GM21367 (cell line): Measurements from ENCODE around the gene TAS1R2.
"Not testable (repeated sequence)": the region's sequence is repeated elsewhere in the genome, so short reads cannot be mapped to it uniquely, and the experiment has no call there.

Experiments used
- ATAC-seq: cut with Tn5 transposase; IDR thresholded peaks from one replicate; pipeline ENCODE4 v1.9.1; 2021; ENCODE audit not compliant: unreplicated experiment

The TAS1R2 gene

GRCh38 chr1:18869847-18870594 lies 10.6 kb upstream of the TAS1R2 start:
- ATAC-seq = no peak

DNA sequence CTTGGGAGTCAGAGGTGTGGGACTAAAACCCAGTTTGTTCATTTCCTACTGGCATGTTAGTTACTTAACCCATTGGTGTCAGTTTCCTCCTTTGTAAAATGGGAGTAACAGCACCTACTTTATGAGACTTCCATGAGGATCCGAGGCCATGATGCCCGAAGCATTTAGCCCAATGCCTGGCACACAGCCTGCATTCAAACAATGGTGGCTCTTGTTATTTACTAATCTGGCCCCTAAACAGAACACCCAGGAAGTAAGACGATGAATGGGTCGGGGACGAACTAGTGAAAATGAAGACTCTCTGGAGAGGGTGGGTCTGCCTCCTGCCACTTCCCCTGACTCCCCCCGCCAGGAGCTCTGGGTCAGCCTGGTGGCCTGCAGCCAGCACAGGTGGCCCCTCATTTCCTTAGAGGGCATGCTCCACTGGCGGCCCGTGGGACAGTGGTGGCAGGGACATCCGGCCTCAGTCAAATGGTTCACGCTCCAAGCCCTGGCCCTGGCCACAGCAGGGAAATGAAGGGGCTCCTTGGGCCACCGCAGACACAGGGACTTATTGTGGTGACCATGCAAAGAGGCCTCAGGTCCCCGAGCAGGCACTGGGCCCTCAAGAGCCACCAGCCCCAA lies 9.5 kb upstream of the TAS1R2 start:
- no peak for ATAC-seq

DNA sequence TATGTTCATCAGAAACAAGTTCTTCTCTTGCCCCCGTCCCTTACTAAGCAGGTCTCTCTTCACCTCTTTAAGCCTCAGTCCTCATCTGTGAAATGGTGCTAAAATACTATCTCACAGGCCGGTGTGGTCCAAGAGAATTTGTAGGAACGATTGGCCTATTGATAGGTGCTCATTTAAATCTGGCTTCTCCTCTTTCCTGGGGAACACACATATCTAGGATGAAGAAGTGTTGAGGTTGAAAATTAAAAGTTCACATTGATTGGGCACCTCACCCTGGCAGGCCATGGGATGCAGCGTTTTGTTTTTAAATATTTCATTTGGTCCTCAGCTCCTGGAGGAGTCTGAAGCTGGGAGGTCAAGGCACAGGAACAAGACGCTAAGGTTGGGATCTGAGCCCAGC lies 8.9 kb upstream of the TAS1R2 start:
- no peak for ATAC-seq

- ATAC-seq = no peak
These were observed 7.4 kb upstream of the TAS1R2 start for GRCh38 chr1:18866846-18867245.

GRCh38 chr1:18866314-18866713 lies 6.9 kb upstream of the TAS1R2 start:
- ATAC-seq = no peak

DNA sequence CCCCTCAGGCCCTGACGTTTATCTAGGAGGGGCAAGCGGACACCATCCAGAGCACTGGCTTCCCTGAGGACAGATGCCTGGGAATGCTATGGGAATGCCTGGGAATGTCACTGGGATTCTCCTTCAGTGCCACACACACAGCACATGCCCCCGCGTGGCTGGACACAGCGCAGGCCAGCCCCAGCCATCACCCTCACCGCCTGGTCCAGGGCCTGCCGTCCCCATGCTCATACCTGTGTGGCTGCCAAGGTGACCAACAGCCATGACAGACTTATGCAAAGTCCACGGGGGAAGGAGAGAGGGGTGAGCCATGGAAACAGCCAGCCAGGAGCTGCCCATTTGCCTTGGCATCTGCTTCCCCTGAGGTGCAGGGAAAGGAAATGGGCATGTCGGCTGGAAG lies 5.7 kb upstream of the TAS1R2 start:
- no peak for ATAC-seq

- no peak for ATAC-seq
These were observed 2.1 kb upstream of the TAS1R2 start for GRCh38 chr1:18861590-18861989.

GRCh38 chr1:18861082-18861481 lies 1.6 kb upstream of the TAS1R2 start:
- ATAC-seq = no peak

DNA sequence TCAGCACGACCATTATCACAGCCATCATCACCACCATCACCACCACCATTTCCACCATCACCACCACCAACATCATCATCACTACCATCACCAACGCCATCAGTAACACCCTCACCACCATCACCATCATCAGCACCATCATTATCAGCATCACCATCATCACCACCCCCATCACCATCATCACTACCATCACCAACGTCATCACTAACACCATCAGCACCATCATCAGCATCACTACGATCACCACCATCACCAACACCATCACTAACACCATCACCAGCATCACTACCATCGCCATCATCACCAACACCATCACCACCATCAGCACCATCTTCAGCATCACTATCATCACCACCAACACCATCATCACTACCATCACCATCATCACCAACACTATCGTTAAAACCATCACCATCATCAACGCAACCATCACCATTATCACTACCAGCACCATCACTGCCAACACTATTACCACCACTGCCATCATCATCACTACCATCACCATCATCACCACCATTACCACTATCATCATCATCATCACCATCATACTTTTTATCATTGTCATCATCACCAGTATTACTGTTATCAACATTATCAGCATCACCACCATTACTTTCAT lies 1.3 kb downstream of the TAS1R2 start:
- no peak for ATAC-seq

- no peak for ATAC-seq
These were observed 3.0 kb downstream of the TAS1R2 start for GRCh38 chr1:18856435-18856834.

- ATAC-seq = no peak
These were observed 3.9 kb downstream of the TAS1R2 start for GRCh38 chr1:18855573-18855972.

GRCh38 chr1:18854331-18855025 lies 5.0 kb downstream of the TAS1R2 start:
- no peak for ATAC-seq

DNA sequence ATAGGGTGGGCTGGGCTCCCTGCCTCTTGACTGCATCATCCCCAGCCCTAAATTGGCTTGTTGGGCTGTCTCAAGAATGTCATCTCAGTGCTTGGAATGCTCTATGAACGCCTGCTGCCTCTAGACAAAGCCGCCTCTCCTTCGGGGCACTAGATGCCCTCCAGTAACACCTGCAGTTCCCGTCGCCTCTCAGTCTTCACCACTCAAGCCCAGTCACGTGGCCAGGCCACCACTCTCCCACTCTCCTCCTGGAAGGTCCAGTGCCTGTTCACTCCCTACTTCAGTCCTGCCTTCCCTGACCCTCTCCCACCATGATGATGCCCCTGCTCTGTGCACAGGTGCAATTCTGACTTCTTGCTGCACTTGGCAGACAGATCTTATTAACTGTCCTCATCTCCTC lies 7.0 kb downstream of the TAS1R2 start:
- no peak for ATAC-seq

- no peak for ATAC-seq
These were observed 10.2 kb downstream of the TAS1R2 start for GRCh38 chr1:18849261-18849711.

DNA sequence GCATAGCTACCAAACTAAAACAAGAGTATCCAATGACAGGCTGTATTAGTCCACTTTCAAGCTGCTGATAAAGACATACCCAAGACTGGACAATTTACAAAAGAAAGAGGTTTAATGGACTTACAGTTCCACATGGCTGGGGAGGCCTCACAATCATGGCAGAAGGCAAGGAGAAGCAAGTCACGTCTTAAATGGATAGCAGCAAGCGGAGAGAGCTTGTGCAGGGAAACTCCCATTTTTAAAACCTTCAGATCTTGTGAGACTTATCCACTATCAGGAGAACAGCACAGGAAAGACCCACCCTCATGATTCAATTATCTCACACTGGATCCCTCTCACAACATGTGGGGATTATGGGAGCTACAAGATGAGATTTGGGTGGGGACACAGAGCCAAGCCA lies 11.7 kb downstream of the TAS1R2 start:
- ATAC-seq = not testable (repeated sequence)

DNA sequence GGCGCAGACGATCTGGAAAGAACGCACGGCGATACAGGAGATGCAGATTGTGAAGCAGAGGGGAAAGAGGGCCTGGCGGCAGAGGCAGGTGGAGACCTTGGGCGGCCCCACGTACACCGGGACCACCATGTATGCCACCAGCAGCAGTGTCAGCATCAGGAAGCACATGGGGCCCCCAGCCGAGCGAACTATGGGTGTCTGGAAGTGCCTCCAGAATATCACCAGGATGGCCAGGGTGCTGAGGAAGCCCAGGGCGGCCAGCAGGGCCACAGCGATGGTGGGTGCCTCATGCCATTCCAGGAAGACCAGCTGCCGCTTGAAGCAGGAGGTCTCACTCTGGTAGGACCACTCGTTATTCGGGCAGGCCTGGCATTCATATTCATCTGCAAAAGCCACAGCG lies 19.3 kb downstream of the TAS1R2 start:
- ATAC-seq = no peak

DNA sequence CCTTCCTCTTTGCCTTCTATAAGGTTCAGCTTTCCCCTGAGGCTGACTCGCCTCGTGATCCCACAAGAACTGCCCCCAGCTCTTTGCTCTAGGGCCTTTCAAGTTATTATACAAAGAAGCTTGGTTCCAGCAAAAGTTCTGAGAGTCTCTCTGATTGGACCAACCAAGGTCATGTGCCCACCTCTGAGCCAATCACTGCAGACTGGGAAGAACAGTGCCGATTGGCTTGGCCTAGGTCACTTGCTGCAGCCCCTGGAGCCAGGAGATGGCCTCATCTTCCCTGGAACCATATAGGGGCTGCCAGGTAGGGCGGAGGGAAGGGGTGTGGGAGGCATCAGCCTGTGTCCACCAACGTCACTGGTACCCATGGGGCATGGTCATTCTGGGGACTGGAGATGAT lies 22.8 kb downstream of the TAS1R2 start:
- no peak for ATAC-seq

DNA sequence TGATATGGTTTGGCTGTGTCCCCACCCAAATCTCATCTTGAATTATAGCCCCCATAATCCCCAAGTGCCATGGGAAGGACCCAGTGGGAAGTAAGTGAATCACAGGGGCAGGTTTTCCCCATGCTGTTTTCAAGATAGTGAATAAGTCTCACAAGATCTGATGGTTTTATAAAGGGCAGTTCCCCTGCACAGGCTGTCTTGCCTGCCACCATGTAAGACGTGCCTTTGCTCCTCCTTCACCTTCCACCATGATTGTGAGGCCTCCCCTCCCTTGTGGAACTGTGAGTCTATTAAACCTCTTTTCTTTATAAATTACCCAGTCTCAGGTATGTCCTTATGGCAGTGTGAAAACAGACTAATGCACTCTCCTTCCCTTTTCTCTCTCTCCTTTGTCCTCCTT lies 27.1 kb downstream of the TAS1R2 start:
- not testable (repeated sequence) for ATAC-seq

DNA sequence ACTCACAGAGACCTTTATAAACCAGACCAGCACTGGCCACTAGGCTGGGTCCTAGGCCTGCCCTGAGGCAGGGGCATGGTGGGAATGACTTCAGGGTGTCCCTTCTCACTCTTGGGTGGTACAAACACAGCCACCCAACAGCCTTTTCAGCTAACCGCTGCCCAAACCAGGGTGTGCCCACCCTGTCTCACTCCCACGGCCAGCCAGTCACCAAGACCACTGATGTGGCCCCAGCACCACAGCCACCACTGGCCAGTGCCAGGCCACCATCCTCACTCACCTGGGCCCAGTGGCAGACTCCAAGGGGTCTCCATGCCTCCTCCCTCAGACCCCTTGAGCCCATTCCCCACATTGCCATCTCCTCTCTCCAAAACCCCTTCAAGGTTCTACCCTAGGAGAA lies 27.8 kb downstream of the TAS1R2 start:
- ATAC-seq = no peak

GRCh38 chr1:18830596-18830995 lies 28.9 kb downstream of the TAS1R2 start:
- no peak for ATAC-seq

- ATAC-seq = no peak
These were observed 29.8 kb downstream of the TAS1R2 start for GRCh38 chr1:18829671-18830070.

DNA sequence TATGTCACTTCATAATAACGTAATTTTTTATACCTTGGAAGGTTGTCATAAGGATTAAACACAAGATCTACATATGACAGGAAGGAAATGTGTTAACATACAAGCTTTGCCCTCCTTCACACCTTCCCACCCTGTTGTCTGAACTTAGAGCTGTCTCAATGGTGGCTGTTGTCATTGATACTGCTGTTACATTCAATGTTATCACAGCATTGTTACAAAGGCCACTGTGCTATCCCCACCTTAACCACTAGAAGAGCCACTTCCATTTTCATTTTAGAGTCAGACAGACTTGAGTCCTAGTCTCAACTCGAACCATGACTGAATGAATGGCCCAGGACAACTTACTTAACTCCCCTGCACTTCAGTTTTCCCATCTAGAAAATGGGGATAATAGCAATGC lies 31.2 kb downstream of the TAS1R2 start:
- ATAC-seq = no peak
